ENCODE results near the gene CDT1. TPM values are rescaled to one million over a fixed set of nuclear protein-coding genes. Genes with fewer than 3 reads are reported as not detected.

Gene CDT1
- total and polyA plus RNA-seq, 2 experiments from 2014 or later: 32.6 to 187 TPM

GRCh38 chr16:88759976-88760350, 43.6 kb upstream of the CDT1 start (continued):
- TF ChIP-seq ETS1 (IDR thresholded peaks at IDR 0.05): no peak
- TF ChIP-seq ZNF114 (CRISPR knock-in tag; IDR thresholded peaks at IDR 0.05): no peak

GRCh38 chr16:88760424-88761142, 43.0 kb upstream of the CDT1 start:
- Histone ChIP-seq H4K20me1 (replicated peaks; ENCODE audit: insufficient read depth) (no peaks in the 10 kb centered on the region), H3K4me3 (no peak overlapping the region), H3K4me1 (ENCODE audit: insufficient read depth) (peaks cover 9% of the 10 kb centered on the region), H3K27ac (ENCODE audit: low read depth) (no peak overlapping the region), H3K9me2 (ENCODE audit: insufficient read depth) (no peaks in the 10 kb centered on the region), H2AFZ (no peak overlapping the region), H3K27me3 (ENCODE audit: insufficient read depth) (no peaks in the 10 kb centered on the region), H3K79me2 (replicated peaks; ENCODE audit: insufficient read depth) (peaks cover 12% of the 10 kb centered on the region), H3K36me3 (ENCODE audit: insufficient read depth) (no peaks in the 10 kb centered on the region), H3F3A (replicated peaks; ENCODE audit: low read depth) (peaks cover 9% of the 10 kb centered on the region; the same call in 1 of the 2 replicates), H3K4me2 (no peak overlapping the region)
- no peak for DNase-seq (ENCODE audit: low spot score)
- H3K36me3 Mint-ChIP-seq (ENCODE audit: low read depth): no peaks in the 10 kb centered on the region; the same call in 2 of the 3 replicates
- peak overlapping the region; percentile 52; the same call in 1 of the 2 replicates for H3K27ac Mint-ChIP-seq
- peaks cover 46% of the 10 kb centered on the region for H3K4me1 Mint-ChIP-seq
- H3K9me3 Mint-ChIP-seq: no peaks in the 10 kb centered on the region
- H3K27me3 Mint-ChIP-seq (ENCODE audit: insufficient read depth, low read depth, poor library complexity): peaks cover 25% of the 10 kb centered on the region
- no peak for ATAC-seq
- no peak overlapping the region for H3K4me3 Mint-ChIP-seq
- TF ChIP-seq POLR2AphosphoS5 (IDR thresholded peaks at IDR 0.05; ENCODE audit: low read depth) (no peak), EZH2 (IDR thresholded peaks at IDR 0.05; ENCODE audit: low read depth, unreplicated experiment) (no peak), ZNF331 (CRISPR knock-in tag; IDR thresholded peaks at IDR 0.05; ENCODE audit: low read depth) (no peak), ZNF462 (CRISPR knock-in tag; IDR thresholded peaks at IDR 0.05) (no peak), CTCF (conservative IDR thresholded peaks at IDR 0.05; ENCODE audit: low read depth in 2 of 2) (no peak), ZNF114 (CRISPR knock-in tag; IDR thresholded peaks at IDR 0.05) (no peak), CREB1 (CRISPR knock-in tag; IDR thresholded peaks at IDR 0.05; ENCODE audit: low read depth) (no peak), REST (IDR thresholded peaks at IDR 0.05; ENCODE audit: unreplicated experiment) (no peak), JUNB (IDR thresholded peaks at IDR 0.05; ENCODE audit: unreplicated experiment) (no peak), ETS1 (IDR thresholded peaks at IDR 0.05) (no peak)
